COLO668 (cell line): ENCODE data around the gene CRYGN.

Experiments used
- DNase-seq: peaks from one replicate; lab custom pipeline; 2025; ENCODE audit not compliant: unreplicated experiment; lab: John Stamatoyannopoulos, UW

Gene CRYGN

DNA sequence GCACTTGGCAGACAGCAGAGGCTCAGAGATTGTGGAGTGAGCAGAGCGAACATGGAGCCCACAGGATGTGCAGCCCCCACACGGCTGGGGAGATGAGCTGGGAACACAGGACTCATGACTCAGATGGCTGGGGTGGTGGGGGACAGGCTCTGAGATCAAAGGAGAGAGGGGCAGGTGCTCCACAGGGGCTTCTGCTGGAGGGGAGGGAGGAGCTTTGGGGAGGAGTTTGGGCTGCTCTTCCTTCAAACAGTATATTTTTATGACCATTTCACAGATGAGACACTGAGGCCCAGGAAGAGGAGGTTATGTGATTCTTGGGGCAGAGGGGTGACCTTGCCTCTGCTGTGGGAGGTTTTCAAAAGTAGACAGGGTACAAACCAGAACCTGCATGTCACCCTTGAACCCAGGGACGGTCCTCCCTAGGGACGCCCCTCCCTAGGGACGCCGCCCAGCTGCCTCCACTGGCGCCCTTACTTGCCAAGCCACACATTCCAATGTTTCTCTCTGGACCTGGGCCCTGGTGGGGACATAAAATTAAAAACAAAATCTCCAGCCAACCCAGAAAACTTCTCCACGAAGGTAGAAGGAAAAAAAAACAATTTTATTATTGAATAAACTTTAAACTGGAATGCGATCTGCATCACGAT, 981 bp upstream of the CRYGN start:
- DNase-seq = no peak

GRCh38 chr7:151438864-151439601, 908 bp downstream of the CRYGN start:
- DNase-seq = no peak

DNA sequence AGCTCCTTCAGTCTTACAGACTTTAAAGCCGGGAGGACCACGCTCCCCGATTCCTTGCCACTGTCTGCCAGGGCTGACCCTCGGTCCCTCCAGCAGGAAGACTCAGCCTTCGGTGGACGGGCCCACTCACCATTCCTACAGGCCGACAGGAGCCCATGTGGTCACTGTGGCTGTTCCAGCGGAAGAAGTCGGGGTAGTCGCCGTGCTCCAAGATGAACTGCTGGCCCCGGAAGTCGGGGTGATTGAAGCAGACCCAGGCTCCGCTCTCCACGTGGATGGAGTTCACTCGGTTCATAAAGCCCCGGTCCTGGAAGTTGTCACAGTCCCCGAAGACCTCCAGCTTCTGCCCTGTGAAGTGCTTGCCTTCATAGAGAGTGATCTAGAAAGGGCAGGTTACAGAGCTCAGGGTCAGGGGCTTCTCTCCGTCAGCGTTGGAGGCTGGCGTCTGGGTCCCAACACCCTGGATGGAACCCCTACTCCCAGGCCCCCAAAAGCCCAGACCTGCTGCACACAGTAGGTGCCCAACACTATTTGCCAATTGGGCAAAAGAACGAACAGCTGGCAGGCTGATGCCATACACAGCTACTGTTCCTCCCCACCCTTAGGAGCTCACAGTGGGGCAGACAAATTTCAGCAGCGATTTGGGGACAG, 1.9 kb downstream of the CRYGN start:
- no peak for DNase-seq

DNA sequence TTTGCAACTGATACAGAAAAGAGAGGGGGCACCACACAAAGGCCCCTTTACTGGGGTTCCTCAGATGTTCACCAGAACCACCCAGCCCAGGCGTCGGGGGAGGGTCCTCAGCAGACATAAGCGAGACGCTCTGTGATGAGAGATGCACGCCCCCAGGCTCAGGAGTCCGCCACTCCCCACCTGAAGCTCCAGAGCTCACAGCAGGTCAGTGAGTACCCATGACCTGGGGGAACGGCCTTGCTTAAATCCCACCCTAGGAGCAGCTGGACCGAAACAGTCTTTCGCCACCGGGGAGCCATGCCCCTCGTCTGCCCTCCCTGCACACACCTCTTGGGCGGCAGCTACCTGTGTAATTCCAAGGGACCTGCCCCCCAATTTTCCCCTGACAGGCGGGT, 2.8 kb downstream of the CRYGN start:
- no peak for DNase-seq

- no peak for DNase-seq
These were observed 3.3 kb downstream of the CRYGN start for GRCh38 chr7:151436446-151437158.

GRCh38 chr7:151435971-151436370, 4.0 kb downstream of the CRYGN start:
- DNase-seq = no peak

GRCh38 chr7:151435103-151435916, 4.6 kb downstream of the CRYGN start:
- no peak for DNase-seq

GRCh38 chr7:151434549-151434948, 5.4 kb downstream of the CRYGN start:
- no peak for DNase-seq

DNA sequence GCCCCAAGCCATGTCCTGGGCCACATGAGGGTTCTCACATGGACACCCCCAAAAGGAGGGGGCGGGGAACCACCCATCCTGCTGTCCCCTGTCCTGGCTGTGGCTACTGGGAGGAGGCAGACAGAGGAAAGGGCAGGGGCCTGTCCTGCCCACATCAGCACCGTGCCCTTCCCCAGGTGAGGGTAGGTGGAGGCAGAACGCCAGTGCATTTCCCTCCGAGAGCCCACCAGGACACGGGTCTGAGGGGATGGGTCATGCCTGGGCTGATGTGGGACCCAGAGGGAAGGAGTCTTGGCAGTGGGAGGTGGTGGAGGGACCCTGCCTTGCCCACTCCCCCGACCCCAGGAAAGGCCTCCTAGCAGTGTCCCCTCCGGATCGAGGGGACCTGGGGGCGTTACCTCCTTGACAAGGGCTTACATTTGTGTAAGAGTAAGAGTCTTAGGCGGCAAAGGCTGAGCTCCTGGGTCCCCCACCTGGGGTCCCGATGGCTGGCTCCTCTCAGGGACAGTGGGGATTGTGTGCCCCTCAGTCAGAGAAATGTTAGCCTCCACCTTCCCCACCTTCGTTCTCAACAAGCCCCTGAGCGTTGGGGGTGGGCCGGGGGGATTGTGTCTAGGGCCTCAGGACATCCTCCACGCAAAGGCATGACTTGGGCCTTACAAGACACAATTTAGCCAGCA, 6.1 kb downstream of the CRYGN start:
- DNase-seq = no peak

GRCh38 chr7:151432658-151433521, 7.1 kb downstream of the CRYGN start:
- no peak for DNase-seq

DNA sequence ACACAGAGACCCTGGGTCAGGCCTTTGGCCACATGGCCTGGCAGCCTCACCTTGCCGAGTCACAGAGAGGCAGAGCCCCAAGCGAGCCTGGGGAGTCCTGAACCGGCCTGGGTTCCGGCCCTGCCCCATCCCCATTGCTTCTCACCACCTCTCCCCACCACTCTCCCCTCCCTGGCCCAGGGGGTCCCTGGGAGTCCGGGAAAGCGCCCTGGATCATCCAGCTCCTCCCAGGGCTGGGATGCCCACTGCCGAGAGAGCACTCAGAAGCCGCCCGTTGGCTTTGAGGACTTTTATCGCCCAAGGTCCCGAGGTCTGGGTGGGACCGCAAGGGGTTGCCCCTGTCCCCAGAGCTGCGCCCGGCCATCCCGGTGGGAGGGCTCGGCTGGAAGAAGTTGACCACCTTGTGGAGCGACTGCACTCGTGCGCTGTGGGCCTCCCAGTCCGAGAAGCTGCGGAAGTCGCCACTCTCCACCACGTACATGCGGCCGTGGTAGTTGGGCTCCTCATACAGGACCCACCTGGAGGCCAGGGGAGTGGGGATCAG, 8.1 kb downstream of the CRYGN start:
- DNase-seq = no peak

DNA sequence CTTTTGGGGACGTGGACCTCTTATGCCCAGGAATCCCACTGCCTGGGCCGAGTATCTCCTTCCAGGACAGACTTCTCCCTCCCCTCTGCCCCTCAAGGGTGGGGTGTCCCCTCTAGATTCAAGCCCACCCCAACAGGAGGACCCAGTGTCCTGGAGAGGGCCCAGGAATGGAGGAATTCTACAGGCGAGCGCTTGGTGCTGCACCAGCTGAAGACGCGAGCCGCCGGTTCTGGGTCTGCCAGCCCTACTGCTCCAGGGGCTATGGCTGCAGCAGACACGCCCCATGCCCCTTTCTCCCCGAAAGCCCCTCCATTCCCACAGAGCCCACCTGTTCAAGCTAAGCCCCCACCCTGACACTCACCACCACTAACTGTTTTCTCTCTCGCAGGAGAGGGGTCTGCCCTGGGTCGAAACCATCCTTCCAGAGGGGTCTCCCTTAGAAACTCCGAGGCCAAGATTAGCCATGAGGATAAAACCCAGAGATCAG, 8.6 kb downstream of the CRYGN start:
- DNase-seq = no peak

GRCh38 chr7:151430391-151431205, 9.3 kb downstream of the CRYGN start:
- DNase-seq = no peak

GRCh38 chr7:151429560-151430331, 10.2 kb downstream of the CRYGN start:
- DNase-seq = peak; percentile 70

DNA sequence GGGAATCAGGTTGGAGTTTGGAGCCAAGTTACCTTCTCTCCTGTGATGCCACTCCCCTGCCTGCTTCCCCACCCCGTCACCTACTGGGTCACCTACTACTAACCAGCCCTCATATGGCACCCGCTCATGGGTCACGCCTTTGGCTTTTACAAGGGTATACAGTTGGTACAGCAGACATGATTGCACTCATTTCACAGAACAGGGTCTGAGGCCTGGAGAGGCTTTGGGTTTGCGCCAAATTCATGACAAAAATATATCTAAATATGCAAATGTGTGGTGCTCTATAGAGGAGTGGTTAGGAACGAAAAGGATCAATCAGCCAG, 10.7 kb downstream of the CRYGN start:
- no peak for DNase-seq

DNA sequence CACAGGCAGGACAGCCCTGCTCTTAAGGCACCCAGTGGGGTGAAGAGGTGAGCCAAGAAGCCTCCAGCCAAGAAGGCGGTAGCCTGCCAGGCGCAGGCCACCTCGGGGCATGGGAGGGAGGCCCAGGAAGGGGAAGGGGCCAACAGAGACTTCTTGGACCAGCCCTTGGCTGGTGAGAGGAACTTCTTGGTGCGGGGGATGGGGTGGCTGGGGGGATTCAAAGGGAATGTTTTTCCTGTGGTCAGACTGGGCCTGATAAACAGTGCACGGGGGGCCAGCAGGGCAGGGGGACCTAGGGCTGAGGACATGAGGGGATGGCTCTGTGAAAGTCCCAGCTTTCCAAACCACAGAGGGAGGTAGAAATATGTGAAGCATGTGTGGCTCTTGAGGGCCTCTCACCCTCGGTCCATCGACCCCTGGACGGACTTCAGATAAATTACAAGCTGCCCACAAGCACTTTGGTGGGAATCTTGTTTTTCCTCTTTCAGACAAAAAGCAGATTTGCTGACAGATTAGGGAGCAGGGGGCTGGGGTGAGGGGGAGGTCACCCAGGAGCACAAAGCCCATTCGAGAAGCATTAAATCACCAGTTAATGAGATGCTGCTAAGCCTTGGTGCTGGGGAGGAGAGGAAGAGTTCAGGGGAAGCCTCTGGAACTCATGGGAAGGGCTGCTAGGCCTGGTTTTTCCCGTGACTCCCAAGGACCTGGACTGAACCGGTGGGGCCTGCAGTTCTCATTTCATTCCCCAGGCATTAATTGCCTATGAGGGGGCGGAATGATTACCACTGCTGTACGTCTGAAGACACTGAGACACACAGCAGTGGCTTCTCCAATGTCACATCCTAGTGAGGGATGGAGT, 11.3 kb downstream of the CRYGN start:
- DNase-seq = no peak
